Limb (tissue), 2 donors: ENCODE data around the gene MYO3B.
A peak's percentile ranks its signal among the peaks of the same experiment; 100 is the strongest.
"Not testable (repeated sequence)": the region's sequence is repeated elsewhere in the genome, so short reads cannot be mapped to it uniquely, and the experiment has no call there.

ENCODE experiments used
- DNase-seq, 2 donors: peaks; one replicate each; pipeline ENCODE4 v3.0.0-alpha.2; 2016; ENCODE audit errors: extremely low spot score in 2 of 2

The MYO3B gene

GRCh38 chr2:170420961-170421687 is 243.2 kb downstream of the MYO3B start:
- DNase-seq = no peak

DNA sequence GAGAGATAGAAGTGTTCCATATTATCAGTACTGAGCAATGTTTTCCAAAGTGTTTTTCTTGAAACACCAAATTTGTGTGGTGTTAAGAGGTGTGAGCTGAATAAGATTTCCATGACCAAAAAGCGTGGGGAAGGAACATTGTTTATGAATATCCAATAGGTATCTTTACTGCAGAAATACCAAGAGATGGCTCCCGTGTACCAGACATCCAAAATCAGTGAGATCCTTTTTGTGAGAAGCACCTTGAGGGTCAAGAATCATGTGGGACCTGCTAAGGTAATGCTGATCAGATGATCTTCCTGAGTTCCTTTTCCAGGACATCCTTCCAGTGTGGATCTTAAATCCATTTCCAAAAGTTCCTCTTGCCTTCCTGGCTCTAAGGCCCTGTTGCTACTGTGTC is 246.0 kb downstream of the MYO3B start:
- DNase-seq = no peak

DNA sequence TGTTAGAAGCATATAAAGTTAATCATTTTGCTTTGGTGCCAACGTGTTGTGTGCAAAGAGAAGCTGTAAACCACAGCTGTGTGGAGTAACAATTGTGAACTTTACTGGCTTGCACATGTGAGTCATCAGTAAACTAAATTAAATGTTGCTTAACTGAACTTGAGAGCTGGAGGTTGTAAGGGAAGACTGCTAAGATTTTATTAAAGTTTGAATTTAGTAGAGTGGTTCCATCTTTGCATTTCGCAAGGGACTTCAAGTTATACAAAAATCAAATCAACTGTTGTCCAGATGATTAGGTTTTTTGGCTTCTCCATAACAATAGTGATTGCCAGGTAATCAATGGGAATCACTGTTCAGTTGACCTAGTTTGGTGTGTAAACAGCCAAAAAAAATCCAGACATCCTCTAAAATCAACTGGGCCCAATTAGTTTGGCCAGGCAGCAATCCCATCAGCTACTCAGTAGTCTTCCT is 247.4 kb downstream of the MYO3B start:
- peak in 1 of 2 donors; percentile 51 for DNase-seq

DNA sequence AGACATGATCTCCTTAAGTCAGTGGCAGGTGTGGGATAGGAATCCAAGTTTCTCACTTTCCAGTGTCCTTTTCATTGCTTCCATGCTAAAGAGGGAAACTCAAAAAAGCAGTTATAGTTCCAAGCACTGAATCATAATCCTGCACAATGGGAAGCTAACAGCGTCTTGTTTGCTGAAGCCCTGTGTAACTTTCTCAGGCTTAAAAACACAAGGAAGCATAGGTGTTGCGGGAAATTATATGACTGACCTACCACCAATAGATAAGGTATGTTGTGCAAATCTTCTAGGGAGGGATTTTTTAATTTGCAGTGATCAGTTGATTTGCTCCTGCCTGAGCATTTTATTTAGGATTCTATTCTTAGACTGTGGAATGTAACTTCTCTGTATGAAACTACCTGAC is 250.9 kb downstream of the MYO3B start:
- no peak for DNase-seq

GRCh38 chr2:170432823-170433222 is 254.9 kb downstream of the MYO3B start:
- no peak for DNase-seq

DNA sequence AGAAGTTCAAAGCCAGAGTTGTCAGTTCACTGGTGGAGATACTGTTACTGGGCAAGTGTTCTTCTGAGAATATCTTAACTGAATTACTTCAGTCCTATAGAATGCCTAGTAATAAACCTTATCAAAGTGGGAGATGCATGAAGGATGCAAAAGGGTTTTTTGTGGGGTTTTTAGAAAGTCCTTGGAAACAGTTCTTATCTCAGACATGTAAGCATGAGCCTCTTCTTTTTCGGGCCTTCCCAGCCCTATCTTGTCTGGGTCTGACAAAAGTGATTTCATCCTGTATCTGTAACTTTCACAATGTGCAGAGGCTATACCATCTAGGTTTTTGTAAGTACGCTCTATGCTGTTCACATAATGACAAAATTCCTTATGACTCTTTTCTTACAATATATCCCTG is 255.5 kb downstream of the MYO3B start:
- DNase-seq = no peak

DNA sequence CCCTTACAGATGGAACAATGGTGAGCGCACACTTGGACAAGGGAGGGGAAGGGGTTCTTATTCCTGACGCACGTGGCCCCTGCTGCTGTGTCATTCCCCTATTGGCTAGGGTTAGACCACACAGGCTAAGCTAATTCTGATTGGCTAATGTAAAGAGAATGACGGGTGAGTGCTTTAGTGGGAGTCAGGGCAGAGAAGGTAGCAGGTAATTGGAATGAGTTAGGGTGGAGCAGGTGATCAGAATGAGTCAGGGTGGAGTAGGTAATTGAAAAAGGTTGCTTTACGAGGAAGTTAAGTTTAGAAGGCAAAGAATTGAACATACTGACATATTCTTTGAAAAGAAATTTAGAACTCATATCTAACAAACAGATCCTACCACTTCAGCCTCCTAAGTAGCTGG is 256.4 kb downstream of the MYO3B start:
- not testable (repeated sequence) for DNase-seq

DNA sequence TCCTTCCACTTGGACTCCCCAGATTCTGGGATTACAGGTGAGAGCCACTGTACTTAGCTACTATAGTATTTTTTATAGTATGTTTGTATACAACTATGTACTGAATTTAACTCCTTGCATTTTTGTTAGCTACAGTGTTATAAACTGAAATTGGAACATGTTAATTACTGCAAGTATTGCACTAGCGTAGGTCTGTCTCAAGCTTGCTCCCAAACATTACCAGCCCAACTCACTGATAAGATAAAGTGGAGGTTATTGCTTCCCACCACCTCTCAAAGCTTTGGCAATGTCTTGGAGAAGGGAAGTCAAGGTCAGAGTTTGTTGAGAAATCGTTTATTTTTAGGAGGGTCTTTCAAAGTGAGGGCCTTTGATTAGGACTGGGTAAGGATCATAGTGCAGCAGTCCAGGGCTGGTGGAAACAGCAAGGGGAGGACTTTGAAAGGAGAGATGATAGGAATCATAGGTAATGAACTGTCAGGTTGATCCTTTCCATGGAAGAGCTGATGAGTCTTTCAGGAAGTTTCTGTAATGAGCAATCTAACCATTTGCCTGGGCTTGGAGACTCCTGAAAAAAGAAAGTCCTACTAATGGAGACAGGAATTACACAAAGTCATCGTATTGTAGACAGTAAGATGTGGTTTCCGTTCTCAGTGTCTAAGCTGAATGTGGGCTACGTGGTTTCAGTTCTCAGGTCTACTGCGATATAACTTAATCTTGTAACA is 257.1 kb downstream of the MYO3B start:
- no peak for DNase-seq

DNA sequence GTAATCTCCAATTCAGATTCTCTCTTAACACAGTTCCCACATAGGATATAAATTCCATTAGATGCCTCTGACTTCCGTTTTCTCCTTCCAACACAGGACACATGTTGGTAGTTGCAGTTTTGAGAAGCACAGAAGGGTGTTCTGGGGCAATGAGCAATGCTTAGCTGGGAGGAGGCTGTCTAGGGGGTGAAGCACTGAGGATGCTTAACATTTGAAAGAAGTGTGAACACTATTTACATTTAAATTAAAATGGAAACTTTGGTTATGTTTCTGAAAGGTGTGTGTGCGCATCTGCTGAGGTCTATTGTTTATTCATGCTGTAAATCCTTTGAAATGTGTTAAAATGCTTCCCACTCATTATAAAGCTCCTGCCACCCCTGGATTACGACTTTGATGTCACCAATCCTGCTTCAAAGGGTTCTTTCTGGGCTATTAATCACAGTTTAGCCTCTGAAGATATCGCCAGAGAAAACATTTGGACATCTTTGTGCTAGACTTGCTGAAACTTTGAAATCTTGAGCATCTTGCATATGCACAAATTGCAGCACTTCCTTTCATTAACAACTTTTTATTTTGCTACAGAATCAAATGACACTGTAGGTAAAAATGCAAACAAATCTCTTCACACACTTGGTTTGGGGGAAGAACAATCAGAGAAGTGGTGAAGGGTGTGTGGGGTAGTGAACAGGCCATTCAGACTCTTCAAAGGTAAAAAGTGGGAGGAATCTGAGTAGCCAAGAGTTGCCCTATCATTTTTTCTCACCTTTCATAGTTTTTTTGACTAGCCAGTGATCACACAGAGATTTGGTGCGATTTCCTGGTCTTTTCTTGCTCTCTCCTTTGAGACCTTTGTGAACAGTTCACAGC is 258.4 kb downstream of the MYO3B start:
- no peak for DNase-seq

GRCh38 chr2:170446078-170446477 is 268.1 kb downstream of the MYO3B start:
- no peak for DNase-seq

DNA sequence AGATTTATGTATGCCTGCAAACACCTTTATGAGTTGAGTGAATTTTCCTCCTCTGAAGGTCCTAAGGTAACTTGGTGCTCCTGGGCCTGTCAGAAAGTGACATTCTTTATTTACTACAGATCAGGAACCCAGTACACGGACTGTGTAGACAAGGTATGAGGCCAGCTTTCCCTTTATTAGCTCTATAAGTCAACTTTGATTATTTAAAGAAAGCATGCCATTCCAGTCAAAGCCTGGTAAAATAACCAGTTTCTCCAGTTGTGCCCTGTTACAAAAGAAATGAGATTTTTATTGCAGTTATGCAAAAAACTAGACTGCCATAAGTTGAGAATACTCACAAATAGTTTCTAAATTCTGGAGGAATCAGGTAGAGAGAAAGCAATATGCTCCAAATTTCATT is 271.1 kb downstream of the MYO3B start:
- DNase-seq = no peak

DNA sequence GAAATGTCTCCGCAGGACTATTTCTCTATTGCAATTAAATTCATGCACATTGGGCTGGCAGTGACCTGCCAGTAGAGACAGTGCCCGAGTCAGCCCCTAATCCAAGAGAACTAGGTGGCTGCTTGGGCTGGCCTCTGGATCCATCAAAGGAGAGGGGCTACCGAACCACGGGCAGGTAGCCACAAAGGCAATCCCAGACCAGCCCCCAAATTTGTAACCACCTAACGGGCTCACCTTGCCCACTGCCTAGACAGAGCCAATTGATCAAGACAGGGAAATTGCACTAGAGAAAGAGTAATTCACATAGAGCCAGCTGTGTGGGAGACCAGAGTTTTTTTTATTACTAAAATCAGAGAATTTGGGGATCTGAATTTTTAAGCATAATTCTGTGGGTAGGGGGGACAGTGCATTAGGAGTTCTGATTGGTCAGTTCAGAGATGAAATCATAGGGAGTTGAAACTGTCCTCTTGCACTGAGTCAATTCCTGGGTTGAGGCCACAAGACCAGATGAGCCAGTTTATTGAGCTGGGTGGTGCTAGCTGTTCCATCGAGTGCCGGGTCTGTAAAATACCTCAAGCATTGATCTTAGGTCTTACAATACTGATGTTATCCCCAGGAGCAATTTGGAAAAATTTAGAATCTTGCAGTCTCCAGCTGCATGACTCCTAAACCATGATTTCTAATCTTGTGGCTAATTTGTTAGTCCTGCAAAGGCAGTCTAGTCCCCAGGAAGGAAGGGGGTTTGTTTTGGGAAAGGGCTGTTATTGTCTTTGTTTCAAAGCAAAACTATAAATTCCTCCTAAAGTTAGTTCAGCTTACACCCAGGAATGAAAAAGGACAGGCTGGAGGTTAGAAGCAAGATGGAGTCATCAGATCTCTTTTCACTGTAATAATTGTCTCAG is 276.8 kb downstream of the MYO3B start:
- no peak for DNase-seq

GRCh38 chr2:170455617-170456426 is 277.9 kb downstream of the MYO3B start:
- DNase-seq = no peak

GRCh38 chr2:170456914-170457313 is 279.0 kb downstream of the MYO3B start:
- no peak for DNase-seq

- DNase-seq = no peak
Measured at GRCh38 chr2:170457742-170458141, 279.8 kb downstream of the MYO3B start.

GRCh38 chr2:170461889-170462288 is 283.9 kb downstream of the MYO3B start:
- DNase-seq = no peak

DNA sequence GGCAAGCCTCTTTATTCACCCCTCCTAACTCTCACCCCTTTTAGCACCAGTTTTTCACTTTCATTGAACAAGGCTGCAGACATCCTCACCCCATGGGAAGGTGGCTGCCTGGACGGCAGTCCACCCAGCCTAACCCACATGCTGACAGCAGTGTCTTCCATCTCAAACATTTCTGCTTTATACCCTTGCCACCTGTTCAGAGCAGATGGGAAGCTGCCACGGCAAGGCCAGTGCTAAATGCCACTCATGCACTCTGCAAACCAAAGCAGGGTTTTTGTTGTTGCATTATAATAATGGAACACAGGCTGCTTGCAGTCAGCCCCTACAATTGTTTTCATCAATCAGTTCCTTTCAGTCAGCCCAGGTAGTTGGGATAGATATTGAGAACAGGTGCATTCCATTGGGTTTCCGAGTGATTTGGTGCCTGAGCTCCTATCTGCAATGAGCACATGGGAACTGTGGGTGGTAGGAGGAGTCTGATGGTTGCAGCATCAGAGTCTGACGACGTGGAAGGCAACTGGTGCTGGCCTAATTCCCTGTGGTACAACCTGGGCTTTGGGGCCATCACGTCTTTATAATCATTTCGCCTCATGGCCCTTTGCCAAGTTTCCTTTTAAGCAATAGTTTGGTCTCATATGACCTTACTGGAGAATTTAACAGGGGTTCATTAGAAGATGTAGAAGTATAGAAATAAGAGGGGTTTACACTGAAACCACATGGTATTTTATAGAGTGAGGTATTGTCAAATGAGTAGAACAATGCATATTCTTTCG is 284.7 kb downstream of the MYO3B start:
- no peak for DNase-seq

DNA sequence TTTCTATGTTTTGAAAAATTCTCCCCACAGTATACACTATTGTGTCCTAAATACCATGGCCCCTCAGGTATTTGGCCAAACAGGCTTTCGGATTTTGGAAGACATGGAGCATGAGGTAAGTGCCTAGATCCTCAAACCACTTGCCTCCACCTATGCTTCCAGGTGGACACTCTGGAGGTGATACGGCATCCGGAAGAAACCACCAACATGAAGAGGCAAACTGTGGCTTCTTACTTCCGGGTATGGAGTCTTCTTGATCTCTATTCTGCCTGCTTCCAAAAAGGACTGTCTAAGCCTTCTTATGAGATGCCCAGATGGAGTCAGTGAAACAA is 285.2 kb downstream of the MYO3B start:
- no peak for DNase-seq

DNA sequence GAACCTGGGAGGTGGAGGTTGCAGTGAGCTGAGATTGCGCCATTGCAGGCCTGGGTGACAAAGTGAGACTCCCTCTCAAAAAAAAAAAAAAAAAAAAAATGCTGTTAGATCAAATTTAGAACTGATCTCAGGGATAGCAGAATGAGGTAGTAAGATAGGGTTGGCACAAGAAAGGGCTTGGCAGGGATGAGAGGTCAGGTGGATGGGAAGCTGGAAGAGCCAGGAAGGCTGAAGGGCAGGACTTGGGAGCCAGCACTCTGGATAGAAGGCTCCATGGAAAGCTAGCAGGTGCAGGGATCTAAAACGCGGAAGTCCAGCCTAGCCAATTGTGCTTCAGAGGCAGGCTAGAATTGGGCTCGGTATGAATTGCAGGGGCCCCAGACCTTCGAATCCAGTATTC is 286.3 kb downstream of the MYO3B start:
- no peak for DNase-seq

GRCh38 chr2:170465241-170465640 is 287.3 kb downstream of the MYO3B start:
- DNase-seq = no peak
